B cell (primary cell): ENCODE measurements around the gene ANKS1B. TPM values are rescaled to one million over a fixed set of nuclear protein-coding genes. Genes with fewer than 3 reads are reported as not detected.

Experiments
- ATAC-seq: fragments of 200-7000 bp; cut with Tn5 transposase; one replicate; pipeline ENCODE4 v1.10.0; 2021; ENCODE audit warnings: low read depth, mild to moderate bottlenecking, moderate number of reproducible peaks, moderate library complexity
- CTCF ChIA-PET: fragments of 350-600 bp; sonication (Branson Sonifier 250); formaldehyde crosslinking; loops from one replicate; lab custom pipeline; 2021; ENCODE audit warnings: antibody characterized with exemption, inconsistent platforms; lab: Charles Lee
- POLR2A ChIA-PET: fragments of 350-600 bp; sonication (Branson Sonifier 250); formaldehyde crosslinking; loops from one replicate; lab custom pipeline; 2021; ENCODE audit warnings: antibody characterized with exemption; lab: Charles Lee
- DNase-seq: peaks from one replicate; pipeline ENCODE4 v3.0.0; 2013
- H2AFZ ChIP-seq: 2 replicates; pipeline ENCODE4 v1.6.1; 2012; ENCODE audit warnings: mild to moderate bottlenecking, low read depth, low read length; ENCODE audit not compliant: insufficient read depth, poor library complexity, severe bottlenecking
- H3K27ac ChIP-seq, 2 donors: 1 replicate in 1 of 2; 2 replicates in 1 of 2; pipeline ENCODE4 v1.5.1; 2012 to 2013; ENCODE audit warnings: low read length in 2 of 2, mild to moderate bottlenecking in 2 of 2, moderate library complexity in 1 of 2
- H3K27me3 ChIP-seq, 4 experiments: fragments of 200-600 bp in 1 of 4; sonication (generic) in 1 of 4; replicated peaks in 1 of 4; 1 replicate in 2 of 4; 2 replicates in 2 of 4; pipeline versions ENCODE4 v1.6.1 to v1.7.0; 2013 to 2016; ENCODE audit warnings: low read length in 3 of 4, mild to moderate bottlenecking in 2 of 4, mixed read lengths in 1 of 4, moderate library complexity in 1 of 4; ENCODE audit not compliant: insufficient read depth in 4 of 4, control insufficient read depth in 3 of 4; ENCODE audit errors: control extremely low read depth in 1 of 4
- H3K36me3 ChIP-seq, 2 experiments: replicated peaks in 1 of 2; 1 replicate in 1 of 2; 2 replicates in 1 of 2; pipeline versions ENCODE4 v1.6.1 to v1.7.1; 2013; ENCODE audit warnings: low read length in 1 of 2; ENCODE audit not compliant: insufficient read depth in 2 of 2, control insufficient read depth in 1 of 2; ENCODE audit errors: control extremely low read depth in 1 of 2, extremely low read depth in 1 of 2
- H3K4me1 ChIP-seq, 2 donors: fragments of 200-600 bp in 1 of 2; sonication (generic) in 1 of 2; 1 replicate in 1 of 2; 2 replicates in 1 of 2; pipeline versions ENCODE4 v1.5.1 to v1.6.1; 2013 to 2017; ENCODE audit warnings: low read length in 2 of 2; ENCODE audit not compliant: control insufficient read depth in 2 of 2, insufficient read depth in 2 of 2
- H3K4me2 ChIP-seq: replicated peaks from 2 replicates; pipeline ENCODE3; 2012; ENCODE audit warnings: mild to moderate bottlenecking, low read depth, low read length; ENCODE audit not compliant: poor library complexity, severe bottlenecking
- H3K4me3 ChIP-seq, 5 experiments: fragments of 200-600 bp in 1 of 5; sonication (generic) in 1 of 5; 1 replicate in 3 of 5; 2 replicates in 2 of 5; pipeline versions ENCODE4 v1.5.1 to v1.7.0; 2011 to 2016; ENCODE audit warnings: low read length in 4 of 5, mild to moderate bottlenecking in 4 of 5, low read depth in 2 of 5, control low read depth in 1 of 5, moderate library complexity in 1 of 5; ENCODE audit not compliant: insufficient read depth in 1 of 5; ENCODE audit errors: control extremely low read depth in 1 of 5, extremely low read depth in 1 of 5
- H3K79me2 ChIP-seq: fragments of 200-600 bp; sonication (generic); one replicate; pipeline ENCODE4 v1.6.0; 2016; ENCODE audit warnings: low read length; ENCODE audit not compliant: control insufficient read depth, insufficient read depth
- H3K9ac ChIP-seq: fragments of 200-600 bp; sonication (generic); 2 replicates; pipeline ENCODE4 v1.6.1; 2017; ENCODE audit warnings: mild to moderate bottlenecking, low read length, moderate library complexity
- H3K9me3 ChIP-seq, 3 donors: one replicate each; pipeline versions ENCODE4 v1.6.1 to v1.7.1; 2013; ENCODE audit warnings: low read length in 2 of 3; ENCODE audit not compliant: control insufficient read depth in 2 of 3, insufficient read depth in 1 of 3; ENCODE audit errors: control extremely low read depth in 1 of 3
- H4K20me1 ChIP-seq: 2 replicates; pipeline ENCODE4 v1.6.0; 2012; ENCODE audit warnings: mild to moderate bottlenecking, low read length; ENCODE audit not compliant: insufficient read depth, control insufficient read depth, poor library complexity, severe bottlenecking
- H3K27ac Mint-ChIP-seq: one replicate; pipeline ENCODE4 v1.8.0; 2021; ENCODE audit warnings: mixed read lengths
- H3K27me3 Mint-ChIP-seq: one replicate; pipeline ENCODE4 v1.8.0; 2021; ENCODE audit warnings: mixed read lengths
- H3K4me1 Mint-ChIP-seq: one replicate; pipeline ENCODE4 v1.8.0; 2021; ENCODE audit warnings: mixed read lengths
- H3K4me3 Mint-ChIP-seq: one replicate; pipeline ENCODE4 v1.8.0; 2021; ENCODE audit warnings: mixed read lengths
- H3K9me3 Mint-ChIP-seq: one replicate; pipeline ENCODE4 v1.8.0; 2022; ENCODE audit warnings: mixed read lengths; ENCODE audit not compliant: insufficient read depth
- EZH2 ChIP-seq: IDR thresholded peaks from 2 replicates; pipeline ENCODE4 v1.6.1; 2012; ENCODE audit warnings: borderline replicate concordance, low read depth, mild to moderate bottlenecking, moderate library complexity, low read length; ENCODE audit not compliant: insufficient read depth, poor library complexity, severe bottlenecking
- WGBS: methylation state at CpG from one replicate; pipeline ENCODE4 v1.1.5; 2013; ENCODE audit warnings: missing lambda C conversion rate; ENCODE audit not compliant: insufficient coverage; 5-methylcytosine and 5-hydroxymethylcytosine counted together
- intact Hi-C: fragments of 100-400 bp; cut with micrococcal nuclease; formaldehyde crosslinking; loops from one replicate; pipeline ENCODE4 v1.10.0; 2022
- polyA plus RNA-seq: library from polyadenylated mRNA; depleted of rRNA; stranded (reverse); fragments of >200 nt; gene quantifications from 2 replicates; pipeline ENCODE4 v1.2.3, GENCODE V29; 2012
- total RNA-seq, 2 donors: library from RNA; stranded (reverse); fragments of 120-200 nt in 1 of 2; gene quantifications; 1 replicate in 1 of 2; 2 replicates in 1 of 2; pipeline versions ENCODE4 v1.2.3 to v1.2.4, GENCODE V29; 2013 to 2022
- TF ChIP-seq, protein P1 (sequence below): fragments of 200-600 bp; IDR thresholded peaks from one replicate; pipeline ENCODE4 v1.8.0; 2022; ENCODE audit warnings: antibody characterized with exemption, mild to moderate bottlenecking

Gene ANKS1B
- total and polyA plus RNA-seq, 2 donors (not counting 1 experiment from before 2014, with no cell fraction given), result not detected

DNA sequence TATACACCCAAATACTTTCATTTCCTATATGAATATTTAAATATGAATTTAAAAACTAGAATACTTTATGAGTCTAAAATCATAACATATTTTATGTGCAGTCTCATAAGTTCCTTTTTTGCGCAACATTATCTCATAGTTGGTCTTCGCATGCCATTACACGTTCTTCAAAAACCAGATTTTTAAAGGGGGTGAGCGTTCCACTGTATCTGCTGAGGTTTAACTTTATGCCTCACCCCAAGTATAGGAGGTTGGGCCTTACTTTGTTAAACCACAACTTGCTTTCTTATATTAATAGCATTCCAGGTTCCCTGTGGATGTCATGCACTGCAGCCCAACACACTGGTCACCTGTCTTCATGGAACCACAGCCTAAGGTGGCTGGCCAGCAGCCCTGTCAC lies 1221.1 kb downstream of the ANKS1B start:
- peaks cover 9% of the 10 kb centered on the region for H3K27me3 Mint-ChIP-seq
- WGBS, result no CpG with 5 or more reads among the region's 4 CpGs
- H3K4me1 Mint-ChIP-seq, result no peaks in the 10 kb centered on the region
- POLR2A ChIA-PET, result no interaction called here
- intact Hi-C loops, result no loop called here
- no peaks in the 10 kb centered on the region for H3K9me3 ChIP-seq
- H2AFZ ChIP-seq, result no peak overlapping the region
- DNase-seq (no peak), ATAC-seq (no peak)
- H3K27ac Mint-ChIP-seq, result no peak overlapping the region
- CTCF ChIA-PET, result no interaction called here
- no peak overlapping the region for H3K27ac ChIP-seq
- no peak overlapping the region for H3K4me3 ChIP-seq
- no peak overlapping the region for H3K4me2 ChIP-seq
- H3K4me1 ChIP-seq, result no peaks in the 10 kb centered on the region
- H3K4me3 Mint-ChIP-seq, result no peak overlapping the region
- H3K79me2 ChIP-seq, result no peaks in the 10 kb centered on the region
- no peaks in the 10 kb centered on the region for H4K20me1 ChIP-seq
- H3K27me3 ChIP-seq, result peaks cover 0 to 3% (median 0%) of the 10 kb centered on the region in 4 experiments
- no peaks in the 10 kb centered on the region for H3K36me3 ChIP-seq
- no peak overlapping the region for H3K9ac ChIP-seq
- no peaks in the 10 kb centered on the region for H3K9me3 Mint-ChIP-seq
- no peak for TF ChIP-seq EZH2
- TF ChIP-seq, protein P1, sequence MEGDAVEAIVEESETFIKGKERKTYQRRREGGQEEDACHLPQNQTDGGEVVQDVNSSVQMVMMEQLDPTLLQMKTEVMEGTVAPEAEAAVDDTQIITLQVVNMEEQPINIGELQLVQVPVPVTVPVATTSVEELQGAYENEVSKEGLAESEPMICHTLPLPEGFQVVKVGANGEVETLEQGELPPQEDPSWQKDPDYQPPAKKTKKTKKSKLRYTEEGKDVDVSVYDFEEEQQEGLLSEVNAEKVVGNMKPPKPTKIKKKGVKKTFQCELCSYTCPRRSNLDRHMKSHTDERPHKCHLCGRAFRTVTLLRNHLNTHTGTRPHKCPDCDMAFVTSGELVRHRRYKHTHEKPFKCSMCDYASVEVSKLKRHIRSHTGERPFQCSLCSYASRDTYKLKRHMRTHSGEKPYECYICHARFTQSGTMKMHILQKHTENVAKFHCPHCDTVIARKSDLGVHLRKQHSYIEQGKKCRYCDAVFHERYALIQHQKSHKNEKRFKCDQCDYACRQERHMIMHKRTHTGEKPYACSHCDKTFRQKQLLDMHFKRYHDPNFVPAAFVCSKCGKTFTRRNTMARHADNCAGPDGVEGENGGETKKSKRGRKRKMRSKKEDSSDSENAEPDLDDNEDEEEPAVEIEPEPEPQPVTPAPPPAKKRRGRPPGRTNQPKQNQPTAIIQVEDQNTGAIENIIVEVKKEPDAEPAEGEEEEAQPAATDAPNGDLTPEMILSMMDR, result no peak

DNA sequence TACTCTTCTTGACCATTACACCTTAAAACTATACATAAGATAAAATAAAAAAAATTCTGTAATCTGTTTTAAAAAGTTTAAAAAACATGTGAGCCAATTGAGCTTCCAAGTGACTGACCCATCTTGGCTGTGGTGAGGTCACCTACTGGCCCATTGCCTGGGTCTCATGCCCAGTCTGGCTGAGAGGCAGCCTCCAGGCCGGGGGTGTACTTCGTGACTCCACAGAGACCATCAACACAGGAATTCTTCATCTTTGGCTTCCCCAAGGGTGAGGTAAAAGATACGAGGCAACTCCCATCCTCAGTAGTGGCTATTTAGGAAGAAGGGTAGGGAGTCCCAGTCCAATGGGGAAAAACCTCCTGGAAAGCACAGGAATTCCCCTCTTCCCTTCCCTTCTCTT lies 1226.4 kb downstream of the ANKS1B start:
- Mint-ChIP-seq H3K27me3 (peaks cover 6% of the 10 kb centered on the region), H3K9me3 (no peaks in the 10 kb centered on the region), H3K27ac (no peak overlapping the region), H3K4me1 (no peaks in the 10 kb centered on the region), H3K4me3 (no peak overlapping the region)
- no CpG with 5 or more reads among the region's 3 CpGs for WGBS
- intact Hi-C loops, result no loop called here
- no peaks in the 10 kb centered on the region for H4K20me1 ChIP-seq
- H2AFZ ChIP-seq, result no peak overlapping the region
- no peaks in the 10 kb centered on the region for H3K4me1 ChIP-seq
- CTCF ChIA-PET, result no interaction called here
- no peak overlapping the region for H3K9ac ChIP-seq
- TF ChIP-seq, protein P1, result no peak
- TF ChIP-seq EZH2, result no peak
- H3K4me2 ChIP-seq, result no peak overlapping the region
- H3K27me3 ChIP-seq, result peaks cover 0 to 2% (median 0%) of the 10 kb centered on the region in 4 experiments
- H3K4me3 ChIP-seq, result no peak overlapping the region
- ATAC-seq (no peak), DNase-seq (no peak)
- H3K36me3 ChIP-seq, result no peaks in the 10 kb centered on the region
- POLR2A ChIA-PET, result no interaction called here
- H3K79me2 ChIP-seq, result no peaks in the 10 kb centered on the region
- H3K27ac ChIP-seq, result no peak overlapping the region
- H3K9me3 ChIP-seq, result no peaks in the 10 kb centered on the region
